GM18951 (cell line): ENCODE measurements around the gene CEACAM16.

ENCODE experiments used
- POLR2A ChIP-seq: IDR thresholded peaks from 4 replicates; pipeline ENCODE4 v1.6.1; 2011; ENCODE audit warnings: mild to moderate bottlenecking; ENCODE audit not compliant: insufficient read length, insufficient read depth; ENCODE audit errors: extremely low read depth
- in situ Hi-C: fragments of 300-500 bp; cut with MboI; formaldehyde crosslinking; loops from one replicate; pipeline ENCODE4 v1.12.0; 2022; ENCODE audit warnings: low sequenced_read_pairs, mixed read lengths, inconsistent platforms; ENCODE audit not compliant: unreplicated experiment

CEACAM16 gene

GRCh38 chr19:44731622-44732021 is 32.7 kb downstream of the CEACAM16 start:
- in situ Hi-C loops: no loop called here
- no peak for TF ChIP-seq POLR2A

- TF ChIP-seq POLR2A: no peak
- in situ Hi-C loops: no loop called here
Observed at GRCh38 chr19:44732235-44733014, 33.5 kb downstream of the CEACAM16 start.

GRCh38 chr19:44734357-44734756 is 35.4 kb downstream of the CEACAM16 start:
- in situ Hi-C loops: no loop called here
- TF ChIP-seq POLR2A: no peak

- in situ Hi-C loops: no loop called here
- no peak for TF ChIP-seq POLR2A
Observed at GRCh38 chr19:44735011-44735410, 36.1 kb downstream of the CEACAM16 start.

- in situ Hi-C loops: no loop called here
- TF ChIP-seq POLR2A: no peak
Observed at GRCh38 chr19:44737238-44738071, 38.5 kb downstream of the CEACAM16 start.

- in situ Hi-C loops: no loop called here
- no peak for TF ChIP-seq POLR2A
Observed at GRCh38 chr19:44738136-44738535, 39.2 kb downstream of the CEACAM16 start.

GRCh38 chr19:44738603-44739558 is 39.9 kb downstream of the CEACAM16 start:
- in situ Hi-C loops: no loop called here
- TF ChIP-seq POLR2A: no peak

GRCh38 chr19:44740351-44740824 is 41.4 kb downstream of the CEACAM16 start:
- in situ Hi-C loops: no loop called here
- TF ChIP-seq POLR2A: no peak

- in situ Hi-C loops: no loop called here
- TF ChIP-seq POLR2A: no peak
Observed at GRCh38 chr19:44741258-44741731, 42.3 kb downstream of the CEACAM16 start.

- in situ Hi-C loops: no loop called here
- no peak for TF ChIP-seq POLR2A
Observed at GRCh38 chr19:44741841-44742329, 42.9 kb downstream of the CEACAM16 start.

GRCh38 chr19:44742330-44743061 is 43.5 kb downstream of the CEACAM16 start:
- TF ChIP-seq POLR2A: no peak

GRCh38 chr19:44744871-44745332 is 46.0 kb downstream of the CEACAM16 start:
- in situ Hi-C loops: no loop called here
- TF ChIP-seq POLR2A: no peak

More at GRCh38 chr19:44742330-44743061, 43.5 kb downstream of the CEACAM16 start:
- in situ Hi-C loops: no loop called here

GRCh38 chr19:44745341-44745831 is 46.4 kb downstream of the CEACAM16 start:
- no peak for TF ChIP-seq POLR2A
- in situ Hi-C loops: no loop called here
